DMS153 treated with DMSO at 0.1 percent for 48 hours (cell line): ENCODE measurements around the gene FAM171A2.

Source experiments
- DNase-seq: peaks from one replicate; lab custom pipeline; 2025; ENCODE audit not compliant: unreplicated experiment; lab: John Stamatoyannopoulos, UW

The FAM171A2 gene

DNA sequence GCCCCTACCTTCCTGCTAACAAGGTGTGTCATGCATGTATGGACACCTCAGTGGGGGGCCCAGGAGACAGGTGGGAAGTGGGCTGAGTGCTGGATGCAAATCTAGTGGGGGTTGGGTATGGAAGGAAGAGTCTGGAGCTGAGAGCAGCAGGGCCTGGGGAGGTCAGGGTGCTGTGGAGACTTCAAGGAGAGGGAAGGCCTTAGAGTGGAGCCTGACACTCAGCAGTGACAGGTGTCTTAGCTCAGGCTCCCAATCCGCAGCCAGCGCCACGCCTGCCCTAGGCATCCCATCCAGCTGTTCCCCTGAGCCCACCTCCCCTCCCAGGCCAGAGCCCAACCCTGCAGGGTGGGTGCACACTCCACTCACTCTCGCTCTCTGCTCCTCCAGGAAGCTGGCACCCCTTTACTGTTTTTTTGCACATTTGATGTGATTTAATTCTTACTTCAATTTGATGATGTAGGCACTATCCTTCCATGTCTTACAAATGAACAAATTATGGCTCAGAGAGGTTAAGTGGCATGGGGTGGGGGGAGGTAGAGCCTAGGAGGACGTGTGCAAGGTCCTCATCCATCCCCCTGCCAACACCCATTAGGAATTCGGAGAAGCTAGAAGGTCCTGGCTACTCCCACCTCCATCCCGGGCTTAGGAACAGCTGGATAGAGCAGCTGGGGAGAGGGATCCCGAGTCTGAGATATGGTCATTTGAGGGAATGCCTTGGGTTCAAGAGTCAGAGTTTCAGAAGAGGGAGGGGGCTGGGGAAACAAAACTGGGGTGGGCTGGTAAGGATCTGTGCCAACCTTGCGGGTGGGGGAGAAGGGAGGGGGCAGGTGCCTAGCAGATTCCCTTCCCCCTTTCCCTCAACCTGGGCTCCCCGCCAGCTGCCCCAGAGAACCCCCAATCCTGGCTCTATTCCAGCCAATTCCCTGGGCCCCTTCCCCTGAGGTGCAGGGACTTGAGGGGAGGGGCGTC lies 2.1 kb downstream of the FAM171A2 start:
- DNase-seq = no peak

DNA sequence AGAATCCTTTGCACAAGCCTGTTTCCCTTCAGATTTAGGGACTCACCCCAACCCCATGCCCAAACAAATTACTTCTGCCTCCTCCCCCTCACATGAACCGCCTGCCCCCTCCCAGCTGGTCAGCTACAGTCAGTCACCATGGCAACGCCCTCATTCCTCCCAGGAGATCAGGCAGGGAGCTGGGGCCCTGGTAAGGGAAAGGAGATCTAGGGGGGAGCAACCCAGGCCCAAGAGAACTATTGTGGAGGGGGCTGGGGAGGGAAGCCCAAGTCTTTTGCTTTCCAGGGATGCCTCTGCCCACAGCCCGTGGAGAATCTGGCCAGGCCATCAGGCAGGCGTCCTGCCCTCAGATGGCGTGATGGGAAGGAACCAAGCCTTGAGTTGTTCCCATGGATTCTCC lies 2.8 kb downstream of the FAM171A2 start:
- no peak for DNase-seq

DNA sequence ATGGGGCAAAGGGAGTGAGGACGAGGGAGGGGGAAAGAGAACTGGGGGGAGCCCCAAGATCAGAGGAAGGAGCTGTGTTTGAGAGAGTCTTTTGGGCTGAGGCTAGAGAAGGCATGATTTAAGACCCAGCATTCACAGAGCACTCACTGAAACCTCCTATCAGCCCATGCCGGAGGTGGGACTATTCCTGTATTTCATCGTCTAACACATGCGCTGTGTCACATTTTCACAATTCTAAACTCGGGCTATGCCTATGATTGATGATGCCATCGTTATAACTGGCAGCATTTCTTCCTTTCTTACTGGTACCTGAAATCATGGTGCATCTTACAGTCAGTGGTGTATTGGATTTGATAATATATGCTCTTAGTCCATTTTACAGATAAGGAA lies 3.5 kb downstream of the FAM171A2 start:
- DNase-seq = no peak

DNA sequence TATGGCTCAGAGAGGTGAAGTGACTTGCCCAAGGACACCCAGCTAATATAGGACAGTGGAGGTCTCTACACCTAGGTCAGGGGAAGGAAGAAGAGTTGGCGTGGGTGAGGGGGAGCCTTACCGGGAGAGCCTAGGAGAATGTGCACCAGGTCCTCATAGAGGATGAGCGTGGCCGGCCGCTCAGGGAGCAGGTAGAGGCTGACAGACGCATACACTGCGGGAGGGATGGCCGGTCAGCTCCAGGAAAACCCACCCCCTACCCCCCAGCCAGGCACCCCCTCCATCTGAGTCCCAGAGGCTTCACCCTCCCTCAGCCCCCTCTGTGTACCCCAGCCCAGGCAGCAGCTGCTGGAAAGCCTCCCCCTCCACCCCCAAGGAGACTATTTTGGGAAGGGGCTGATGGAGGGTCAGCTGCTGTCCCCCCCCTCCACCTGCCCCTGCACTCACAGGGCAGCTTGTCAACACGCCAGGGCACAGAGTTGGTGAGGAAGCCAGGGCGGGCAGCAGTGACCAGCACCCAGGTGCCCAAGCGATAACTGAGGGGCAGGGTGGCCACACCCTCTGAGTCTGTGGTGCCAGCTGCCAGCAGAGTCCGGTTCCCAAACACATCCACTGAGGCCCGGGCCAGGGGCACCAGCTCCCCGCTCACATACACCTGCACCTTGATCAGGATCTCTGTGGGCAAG lies 4.1 kb downstream of the FAM171A2 start:
- no peak for DNase-seq

DNA sequence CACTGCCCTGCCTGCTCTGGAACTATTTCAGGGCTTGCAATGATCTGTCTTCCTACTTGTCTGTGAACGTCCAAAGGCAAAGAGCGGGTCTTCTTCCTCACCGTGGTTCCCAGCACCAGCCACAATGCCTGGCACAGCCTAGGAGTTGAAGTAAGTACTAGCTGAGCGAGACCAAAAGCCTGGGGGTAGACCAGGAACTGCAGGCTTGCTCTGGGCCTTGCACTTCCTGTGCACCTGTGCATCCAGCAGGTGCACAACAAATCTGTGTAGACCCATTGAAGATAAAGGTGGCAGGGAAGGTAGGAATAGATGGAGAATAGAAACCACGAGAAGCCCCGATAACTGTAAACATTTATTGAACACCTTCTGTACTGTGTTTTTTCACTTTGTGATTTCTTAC lies 4.6 kb downstream of the FAM171A2 start:
- DNase-seq = no peak

DNA sequence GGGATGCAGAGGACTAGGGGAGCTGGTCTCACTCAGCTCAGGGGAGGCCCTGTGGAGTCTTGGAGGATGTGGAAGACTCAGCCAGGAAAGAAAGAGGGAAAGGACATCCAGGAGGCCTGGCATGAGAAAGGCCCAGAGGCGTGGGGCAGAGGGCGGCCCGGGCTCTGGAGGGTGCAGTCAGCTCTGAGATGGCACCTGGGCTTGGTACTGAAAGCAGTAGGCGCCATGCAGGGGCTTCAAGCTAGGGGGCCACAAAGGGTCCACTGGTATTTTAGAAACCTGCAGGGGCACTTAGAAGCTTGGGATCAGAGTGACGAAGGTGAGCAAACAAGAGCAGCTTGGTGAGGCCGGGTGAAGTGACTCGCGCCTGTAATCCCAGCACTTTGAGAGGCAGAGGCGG lies 5.6 kb downstream of the FAM171A2 start:
- no peak for DNase-seq

DNA sequence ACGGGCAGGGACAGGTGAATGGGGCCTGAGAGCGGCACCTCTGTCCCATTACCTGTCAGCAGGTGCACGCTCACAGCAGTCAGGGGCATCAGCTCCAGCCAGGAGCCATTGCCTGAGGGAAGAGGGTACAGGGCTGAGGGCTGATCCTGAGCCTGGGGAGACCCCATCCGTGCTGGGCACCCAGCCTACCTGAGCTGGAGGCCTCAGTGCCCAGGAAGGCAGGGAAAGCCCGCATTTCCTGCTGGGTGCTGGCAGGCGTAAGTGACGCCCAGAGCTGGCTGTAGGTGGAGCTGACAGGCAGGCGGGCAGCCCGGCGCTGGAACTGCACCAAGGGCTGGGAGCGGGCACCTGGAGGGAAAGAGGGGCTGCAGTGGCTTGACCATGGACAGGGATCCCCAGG lies 7.4 kb downstream of the FAM171A2 start:
- DNase-seq = no peak

DNA sequence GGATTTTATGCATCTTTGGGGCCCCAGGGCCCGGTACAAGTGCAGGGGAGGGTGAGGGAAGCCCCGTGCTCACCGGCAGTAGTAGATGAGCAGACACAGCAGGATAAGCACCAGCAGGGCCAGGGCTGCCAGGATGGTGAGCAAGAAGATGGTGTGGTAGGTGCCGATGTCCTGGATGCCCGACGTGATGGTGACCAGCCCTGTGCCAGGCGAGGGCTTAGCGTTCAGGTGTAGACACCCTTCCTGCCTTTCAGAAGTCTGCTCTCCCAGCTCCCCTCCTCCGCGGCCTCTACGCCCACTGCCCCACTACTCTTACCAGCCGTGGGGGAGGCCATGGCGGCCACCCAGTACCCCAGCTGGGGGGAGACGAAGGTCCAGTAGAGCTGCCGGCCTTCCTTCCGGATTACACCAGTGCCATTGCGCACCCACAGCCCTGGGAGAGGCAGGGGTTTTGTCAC lies 8.0 kb downstream of the FAM171A2 start:
- DNase-seq = no peak

DNA sequence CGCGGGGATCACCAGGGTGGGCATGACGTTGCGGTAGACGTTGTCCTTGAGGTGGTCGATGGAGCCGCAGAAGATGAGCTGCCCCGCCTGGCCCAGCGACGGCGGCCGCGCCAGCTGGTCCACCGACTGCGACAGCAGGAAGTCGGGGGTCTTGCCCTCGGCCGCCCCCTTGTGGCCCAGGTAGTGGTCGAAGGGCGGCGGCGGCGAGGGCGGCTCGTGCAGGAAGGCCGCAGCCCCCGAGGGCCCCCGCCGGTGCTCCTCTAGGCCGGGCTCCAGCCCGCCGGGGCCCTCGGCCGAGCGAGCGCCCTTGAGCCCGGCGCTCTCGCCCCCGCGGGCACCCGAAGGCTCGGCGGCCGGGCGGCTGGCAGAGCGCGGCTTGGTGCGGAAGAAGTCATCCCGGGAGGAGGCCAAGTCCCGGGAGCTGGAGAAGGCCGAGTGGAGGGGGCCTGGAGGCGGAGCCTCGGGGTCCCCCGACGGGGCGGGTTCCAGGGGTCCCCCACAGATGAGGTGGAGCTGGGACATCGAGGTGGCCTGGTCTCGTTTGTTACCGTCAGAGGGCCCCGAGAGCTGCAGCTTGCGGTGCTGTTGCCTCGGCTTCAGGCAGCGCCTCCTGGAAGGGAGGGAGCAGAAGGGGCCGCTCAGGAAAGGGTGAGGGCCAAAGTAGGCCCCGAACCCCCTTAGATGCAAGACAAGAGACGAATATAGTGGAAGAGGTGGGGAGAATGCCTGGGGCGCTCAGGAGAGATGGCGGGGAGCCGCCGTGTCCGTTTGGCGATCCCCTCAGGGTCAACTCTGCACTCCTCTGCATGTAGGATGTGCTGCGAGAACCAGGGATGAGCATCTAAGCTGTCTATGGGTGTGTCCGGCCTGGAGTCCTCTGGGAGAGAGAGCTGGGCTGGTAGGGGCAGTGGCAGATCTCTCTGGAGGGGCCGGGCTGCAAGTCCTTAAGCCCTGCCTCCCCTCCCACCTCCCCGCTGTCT lies 8.8 kb downstream of the FAM171A2 start:
- DNase-seq = no peak

DNA sequence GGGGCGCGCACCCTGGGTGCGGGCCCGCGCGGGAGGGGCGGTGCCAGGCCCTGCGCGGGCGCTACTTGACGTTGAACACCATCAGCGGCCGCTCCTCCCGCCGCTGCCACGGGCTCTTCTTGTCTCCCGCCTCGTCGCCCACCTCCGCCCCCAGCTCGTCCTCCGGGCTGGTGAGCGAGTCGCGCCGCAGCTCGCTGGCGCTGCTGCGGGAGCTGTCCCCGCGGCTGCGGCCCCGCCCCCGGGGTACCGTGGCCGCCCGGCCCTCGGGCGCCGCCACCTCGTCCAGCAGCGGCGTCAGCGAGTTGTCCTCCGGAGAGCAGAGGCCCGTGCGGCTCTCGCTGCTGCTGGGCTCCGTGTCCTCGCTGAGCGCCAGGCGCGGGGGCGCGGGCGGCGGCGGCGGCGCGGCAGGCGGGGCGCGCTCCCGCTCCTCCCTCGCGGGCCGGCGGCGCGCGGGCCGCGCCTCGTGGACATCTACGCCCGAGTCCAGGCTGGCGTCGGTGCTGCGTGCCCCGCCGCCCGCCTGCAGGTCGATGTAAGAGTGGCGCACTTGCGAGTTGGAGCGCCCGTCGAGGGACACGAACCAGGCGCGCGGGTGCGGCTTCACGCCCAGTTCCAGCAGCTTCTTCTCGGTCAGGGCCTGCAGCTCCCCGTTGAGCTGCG lies 9.9 kb downstream of the FAM171A2 start:
- no peak for DNase-seq

DNA sequence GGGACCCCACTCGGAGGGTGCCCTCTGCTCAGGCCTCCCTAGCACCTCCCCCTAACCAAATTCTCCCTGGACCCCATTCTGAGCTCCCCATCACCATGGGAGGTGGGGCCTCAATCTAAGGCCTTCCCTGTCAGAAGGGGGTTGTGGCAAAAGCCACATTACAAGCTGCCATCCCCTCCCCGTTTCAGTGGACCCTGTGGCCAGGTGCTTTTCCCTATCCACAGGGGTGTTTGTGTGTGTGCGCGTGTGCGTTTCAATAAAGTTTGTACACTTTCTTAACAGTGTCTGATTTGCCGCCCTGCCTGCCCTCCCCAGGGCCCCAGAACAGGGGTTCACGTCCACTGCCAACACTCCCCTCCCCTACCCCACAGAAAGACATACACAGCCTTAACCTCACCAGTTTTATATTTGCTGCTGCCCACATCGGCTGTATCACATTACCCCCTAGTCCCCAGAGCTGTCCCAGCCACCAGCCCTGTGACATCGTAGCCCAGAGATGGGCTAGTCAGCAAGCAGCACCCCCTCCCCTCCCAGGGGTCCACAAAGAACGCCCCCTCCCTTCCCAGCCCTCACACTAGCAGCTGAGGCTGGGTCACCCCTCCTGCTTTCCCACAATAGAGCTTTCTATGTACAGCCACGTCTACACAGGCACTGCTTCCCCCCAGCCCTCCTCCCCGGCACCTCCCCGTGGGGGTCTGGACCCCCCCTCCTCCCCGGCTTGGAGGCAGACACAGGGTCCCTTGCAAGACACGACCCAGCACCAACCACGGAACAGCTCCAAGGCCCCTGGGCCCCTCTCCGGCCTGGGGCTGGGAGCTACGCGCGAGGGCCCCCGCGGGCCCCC lies 10.6 kb downstream of the FAM171A2 start:
- DNase-seq = no peak

DNA sequence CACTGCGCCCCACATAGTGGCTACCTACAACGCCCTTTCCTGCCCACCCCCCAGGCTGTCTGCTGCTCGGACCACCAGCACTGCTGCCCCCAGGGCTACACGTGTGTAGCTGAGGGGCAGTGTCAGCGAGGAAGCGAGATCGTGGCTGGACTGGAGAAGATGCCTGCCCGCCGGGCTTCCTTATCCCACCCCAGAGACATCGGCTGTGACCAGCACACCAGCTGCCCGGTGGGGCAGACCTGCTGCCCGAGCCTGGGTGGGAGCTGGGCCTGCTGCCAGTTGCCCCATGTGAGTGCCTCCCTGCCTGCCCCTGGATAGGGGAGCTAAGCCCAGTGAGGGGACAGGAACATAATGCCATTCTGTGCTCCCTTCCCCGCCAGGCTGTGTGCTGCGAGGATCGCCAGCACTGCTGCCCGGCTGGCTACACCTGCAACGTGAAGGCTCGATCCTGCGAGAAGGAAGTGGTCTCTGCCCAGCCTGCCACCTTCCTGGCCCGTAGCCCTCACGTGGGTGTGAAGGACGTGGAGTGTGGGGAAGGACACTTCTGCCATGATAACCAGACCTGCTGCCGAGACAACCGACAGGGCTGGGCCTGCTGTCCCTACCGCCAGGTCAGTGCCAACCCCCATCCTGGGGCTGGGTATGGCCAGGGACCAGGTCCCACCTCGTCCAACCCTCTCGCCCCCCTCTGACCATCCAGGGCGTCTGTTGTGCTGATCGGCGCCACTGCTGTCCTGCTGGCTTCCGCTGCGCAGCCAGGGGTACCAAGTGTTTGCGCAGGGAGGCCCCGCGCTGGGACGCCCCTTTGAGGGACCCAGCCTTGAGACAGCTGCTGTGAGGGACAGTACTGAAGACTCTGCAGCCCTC lies 11.5 kb downstream of the FAM171A2 start:
- no peak for DNase-seq

DNA sequence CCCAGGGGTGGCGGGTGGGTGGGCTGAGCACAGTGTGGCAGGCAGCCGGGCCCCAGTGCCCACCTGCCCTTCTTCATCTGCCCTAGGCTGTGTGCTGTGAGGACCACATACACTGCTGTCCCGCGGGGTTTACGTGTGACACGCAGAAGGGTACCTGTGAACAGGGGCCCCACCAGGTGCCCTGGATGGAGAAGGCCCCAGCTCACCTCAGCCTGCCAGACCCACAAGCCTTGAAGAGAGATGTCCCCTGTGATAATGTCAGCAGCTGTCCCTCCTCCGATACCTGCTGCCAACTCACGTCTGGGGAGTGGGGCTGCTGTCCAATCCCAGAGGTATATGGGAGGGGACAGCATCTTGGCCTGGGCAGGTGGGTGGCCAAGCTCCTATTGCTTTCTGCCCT lies 12.2 kb downstream of the FAM171A2 start:
- no peak for DNase-seq

DNA sequence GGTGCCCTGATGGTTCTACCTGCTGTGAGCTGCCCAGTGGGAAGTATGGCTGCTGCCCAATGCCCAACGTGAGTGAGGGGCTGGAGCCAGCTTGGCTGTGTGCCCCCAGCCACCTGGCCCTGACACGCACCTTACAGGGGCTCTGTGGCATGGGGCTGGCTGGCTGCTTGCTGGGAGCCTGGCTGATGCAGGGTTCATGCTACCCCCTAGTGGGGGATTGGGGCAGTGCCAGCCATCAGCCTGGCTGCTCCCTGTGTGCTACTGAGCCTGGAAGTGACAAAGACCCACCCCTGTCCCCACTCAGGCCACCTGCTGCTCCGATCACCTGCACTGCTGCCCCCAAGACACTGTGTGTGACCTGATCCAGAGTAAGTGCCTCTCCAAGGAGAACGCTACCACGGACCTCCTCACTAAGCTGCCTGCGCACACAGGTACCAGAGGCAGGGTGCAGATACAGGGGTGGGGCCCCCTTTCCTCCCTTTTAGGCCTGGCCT lies 12.9 kb downstream of the FAM171A2 start:
- peak; percentile 28 for DNase-seq

DNA sequence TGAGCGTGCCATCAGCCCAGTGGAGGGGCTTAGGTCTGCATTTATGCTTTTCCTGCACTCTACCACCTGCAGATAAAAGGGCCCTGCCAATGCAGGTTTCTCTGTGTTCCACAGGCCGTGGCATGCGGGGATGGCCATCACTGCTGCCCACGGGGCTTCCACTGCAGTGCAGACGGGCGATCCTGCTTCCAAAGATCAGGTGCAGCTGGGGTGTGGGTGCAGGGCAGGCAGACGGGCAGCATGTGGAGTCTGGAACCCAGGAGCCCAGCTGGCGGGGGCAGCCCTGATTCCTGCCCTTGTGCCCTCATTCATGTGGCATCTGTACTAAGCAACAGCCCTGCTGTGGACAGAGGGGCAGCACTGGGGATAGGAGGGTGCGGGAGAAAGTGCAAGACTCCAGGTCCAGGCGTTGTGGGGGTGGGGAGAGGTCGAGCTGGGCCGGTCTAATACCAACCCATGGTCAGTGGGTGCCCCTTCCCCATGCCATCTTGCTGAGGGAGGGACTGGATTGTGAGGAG lies 14.0 kb downstream of the FAM171A2 start:
- DNase-seq = no peak

DNA sequence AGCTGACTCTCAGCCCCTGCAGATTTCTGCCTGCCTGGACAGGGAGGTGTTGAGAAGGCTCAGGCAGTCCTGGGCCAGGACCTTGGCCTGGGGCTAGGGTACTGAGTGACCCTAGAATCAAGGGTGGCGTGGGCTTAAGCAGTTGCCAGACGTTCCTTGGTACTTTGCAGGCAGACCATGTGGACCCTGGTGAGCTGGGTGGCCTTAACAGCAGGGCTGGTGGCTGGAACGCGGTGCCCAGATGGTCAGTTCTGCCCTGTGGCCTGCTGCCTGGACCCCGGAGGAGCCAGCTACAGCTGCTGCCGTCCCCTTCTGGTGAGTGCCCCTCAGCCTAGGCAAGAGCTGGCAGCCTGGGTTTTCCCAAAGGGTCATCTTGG lies 14.7 kb downstream of the FAM171A2 start:
- no peak for DNase-seq

DNA sequence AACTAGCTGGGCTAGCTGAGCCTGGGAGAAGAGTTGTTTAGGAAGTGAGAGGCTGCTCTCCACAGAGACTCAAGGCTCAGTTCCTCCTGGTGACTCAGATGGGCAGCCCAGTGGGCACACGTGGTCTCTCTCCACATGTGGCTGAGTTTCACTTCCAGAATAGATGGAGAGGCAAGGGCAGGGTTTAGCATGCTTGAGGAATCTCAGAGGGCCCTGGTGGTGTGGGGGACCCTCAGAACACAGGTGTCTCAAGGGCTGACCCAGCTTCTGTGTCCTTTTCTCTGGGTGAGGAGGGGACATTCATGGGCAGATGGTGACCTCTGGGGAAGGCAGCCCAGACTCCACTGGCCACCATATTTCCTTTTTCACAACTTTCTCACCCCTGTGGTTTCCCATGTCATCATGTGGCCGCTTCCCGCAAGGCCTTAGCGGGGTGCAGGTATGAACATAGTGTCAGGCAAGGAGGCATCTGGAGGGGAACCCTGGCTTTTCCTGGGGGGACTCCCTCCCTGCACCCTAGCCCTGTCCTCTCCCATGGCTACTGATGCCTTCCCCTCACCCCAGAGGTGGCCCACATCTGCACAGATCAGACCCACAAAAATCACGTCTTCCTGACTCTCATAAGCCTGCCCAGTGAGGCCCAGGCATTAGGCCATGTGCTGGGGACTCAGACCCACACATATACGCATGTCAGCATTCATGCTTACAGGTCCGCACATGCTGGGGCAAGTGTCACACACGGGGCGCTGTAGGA lies 15.2 kb downstream of the FAM171A2 start:
- no peak for DNase-seq
